HG03439 (cell line): ENCODE measurements around the gene MAP3K20.
"Not testable (repeated sequence)": the region's sequence is repeated elsewhere in the genome, so short reads cannot be mapped to it uniquely, and the experiment has no call there.

Source experiments
- ATAC-seq: cut with Tn5 transposase; IDR thresholded peaks from one replicate; pipeline ENCODE4 v1.9.1; 2021; ENCODE audit warnings: mild to moderate bottlenecking, moderate library complexity; ENCODE audit not compliant: unreplicated experiment

Gene MAP3K20

GRCh38 chr2:173086518-173087213, 11.0 kb downstream of the MAP3K20 start:
- ATAC-seq: no peak

DNA sequence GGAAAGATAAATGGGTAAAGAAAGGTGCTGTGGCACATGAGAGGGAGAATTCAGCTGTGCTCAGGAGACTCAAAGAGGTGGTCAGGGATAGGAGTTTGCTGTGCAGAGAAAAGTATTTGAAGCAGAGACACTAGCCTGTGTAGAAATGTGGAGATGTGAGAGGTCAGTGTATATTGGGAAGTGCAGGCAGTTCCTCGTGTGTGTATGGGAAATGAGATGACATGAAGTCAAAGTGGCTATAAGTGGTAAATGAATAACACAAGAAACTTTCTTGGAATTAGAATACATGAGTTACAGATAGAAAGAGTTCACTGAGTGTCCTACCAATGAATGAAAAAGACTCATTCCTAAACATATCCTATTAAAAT, 11.6 kb downstream of the MAP3K20 start:
- no peak for ATAC-seq

DNA sequence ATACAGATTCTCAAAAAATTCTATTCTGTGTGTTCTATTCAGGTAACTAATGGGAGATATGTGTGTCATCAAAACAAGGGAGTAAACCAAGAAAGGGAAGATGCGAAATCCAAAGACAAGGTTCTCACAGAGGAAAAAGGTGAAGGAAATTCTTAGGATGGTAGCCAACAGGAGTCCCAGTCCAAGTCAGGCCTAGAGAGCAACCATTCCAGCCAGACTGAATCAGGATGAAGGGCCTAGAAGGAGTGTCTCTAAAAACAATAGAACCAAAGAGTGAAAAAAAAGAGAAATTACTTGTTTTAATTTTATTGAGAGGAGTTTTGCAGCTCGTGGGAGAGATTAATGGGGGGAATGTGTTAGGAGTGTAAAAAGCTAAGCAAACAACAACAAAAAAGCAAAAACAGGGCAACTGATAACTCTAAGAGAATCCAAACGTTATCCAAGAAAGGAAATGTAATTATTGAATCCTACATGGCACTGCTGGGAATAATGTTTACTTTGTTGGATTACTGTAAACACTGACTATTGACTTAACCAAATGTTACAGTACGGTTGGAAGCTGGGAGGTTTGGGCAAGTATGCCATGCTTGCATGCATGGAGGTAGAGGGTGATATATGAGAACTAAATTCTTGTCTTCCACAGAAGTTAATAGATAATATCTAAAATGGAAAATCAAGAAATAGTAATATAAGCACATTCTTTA, 12.3 kb downstream of the MAP3K20 start:
- ATAC-seq: no peak

- no peak for ATAC-seq
Observed at GRCh38 chr2:173090276-173090877, 14.7 kb downstream of the MAP3K20 start.

DNA sequence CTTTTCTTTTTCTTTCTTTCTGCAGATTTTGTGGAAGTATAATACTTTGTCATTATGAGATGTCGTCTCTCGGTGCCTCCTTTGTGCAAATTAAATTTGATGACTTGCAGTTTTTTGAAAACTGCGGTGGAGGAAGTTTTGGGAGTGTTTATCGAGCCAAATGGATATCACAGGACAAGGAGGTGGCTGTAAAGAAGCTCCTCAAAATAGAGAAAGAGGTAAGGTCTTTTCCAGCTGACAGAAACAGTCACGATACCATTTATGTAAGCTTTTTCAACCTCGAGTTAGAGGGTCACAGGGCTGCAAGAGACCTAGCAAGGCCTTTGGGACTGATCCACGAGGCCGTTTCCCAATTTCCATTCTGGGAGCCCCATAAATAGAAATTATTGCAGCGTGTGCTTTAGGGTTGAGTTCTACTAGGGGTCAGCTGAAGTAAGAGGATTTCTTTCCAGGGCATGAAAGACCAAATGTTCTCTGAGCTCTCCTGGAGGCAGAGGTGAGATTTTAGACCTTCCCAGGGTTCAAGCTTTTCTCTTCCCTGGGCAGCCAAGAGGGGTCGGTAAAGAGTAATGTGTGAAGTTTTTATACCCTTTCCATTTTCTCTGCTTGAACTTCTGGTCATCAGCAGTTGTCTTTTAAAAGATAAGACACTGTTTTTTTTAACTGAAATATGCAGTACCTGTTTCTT, 15.5 kb downstream of the MAP3K20 start:
- no peak for ATAC-seq

- ATAC-seq: no peak
Observed at GRCh38 chr2:173091910-173092309, 16.3 kb downstream of the MAP3K20 start.

GRCh38 chr2:173092844-173093402, 17.3 kb downstream of the MAP3K20 start:
- no peak for ATAC-seq

DNA sequence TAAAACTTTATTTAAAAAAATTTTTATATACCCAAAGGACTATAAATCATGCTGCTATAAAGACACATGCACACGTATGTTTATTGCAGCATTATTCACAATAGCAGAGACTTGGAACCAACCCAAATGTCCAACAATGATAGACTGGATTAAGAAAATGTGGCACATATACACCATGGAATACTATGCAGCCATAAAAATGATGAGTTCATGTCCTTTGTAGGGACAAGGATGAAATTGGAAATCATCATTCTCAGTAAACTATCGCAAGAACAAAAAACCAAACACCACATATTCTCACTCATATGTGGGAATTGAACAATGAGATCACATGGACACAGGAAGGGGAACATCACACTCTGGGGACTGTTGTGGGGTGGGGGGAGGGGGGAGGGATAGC, 18.0 kb downstream of the MAP3K20 start:
- ATAC-seq: not testable (repeated sequence)

DNA sequence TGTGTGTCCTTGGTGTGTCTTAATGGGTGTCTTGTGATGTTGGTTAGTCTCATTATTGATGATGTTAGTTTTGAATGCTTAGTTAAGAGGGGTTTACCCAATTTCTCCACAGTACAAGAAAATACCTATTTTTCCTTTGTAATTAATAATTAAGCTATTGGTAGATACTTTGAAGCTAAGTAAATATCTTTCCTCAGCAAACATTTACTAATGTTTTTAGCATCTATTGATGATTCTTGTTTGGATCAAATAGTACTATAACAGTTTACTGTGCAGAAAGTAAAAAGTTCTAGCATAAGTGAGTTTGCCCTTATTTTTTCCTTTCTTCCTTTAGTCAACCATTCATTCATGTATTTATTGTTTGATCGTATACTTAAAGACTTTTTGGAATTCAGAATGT, 19.1 kb downstream of the MAP3K20 start:
- ATAC-seq: no peak

- no peak for ATAC-seq
Observed at GRCh38 chr2:173095356-173095755, 19.7 kb downstream of the MAP3K20 start.

GRCh38 chr2:173099271-173099670, 23.6 kb downstream of the MAP3K20 start:
- ATAC-seq: no peak

DNA sequence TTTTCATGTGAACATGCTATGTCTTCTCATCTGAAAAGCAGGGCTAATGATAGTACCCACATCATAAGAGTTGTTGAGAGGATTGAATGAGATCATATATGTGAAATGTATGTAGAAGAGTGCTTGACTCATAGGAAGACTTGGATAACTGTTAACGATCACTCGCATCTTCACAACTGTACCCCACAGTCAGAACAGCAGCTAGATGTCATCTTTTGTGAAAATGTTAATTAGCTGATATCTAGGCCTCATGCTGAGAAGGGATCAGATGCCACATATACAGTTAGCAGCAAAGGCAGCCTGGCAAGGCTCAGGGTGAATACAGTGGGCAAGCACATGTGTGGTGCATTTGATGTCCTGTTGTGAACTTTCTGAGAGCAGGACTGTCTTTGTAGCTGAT, 24.2 kb downstream of the MAP3K20 start:
- no peak for ATAC-seq

- no peak for ATAC-seq
Observed at GRCh38 chr2:173101687-173102086, 26.0 kb downstream of the MAP3K20 start.

GRCh38 chr2:173104156-173104555, 28.5 kb downstream of the MAP3K20 start:
- no peak for ATAC-seq

- no peak for ATAC-seq
Observed at GRCh38 chr2:173106959-173107628, 31.4 kb downstream of the MAP3K20 start.

GRCh38 chr2:173107629-173108022, 32.0 kb downstream of the MAP3K20 start:
- no peak for ATAC-seq

DNA sequence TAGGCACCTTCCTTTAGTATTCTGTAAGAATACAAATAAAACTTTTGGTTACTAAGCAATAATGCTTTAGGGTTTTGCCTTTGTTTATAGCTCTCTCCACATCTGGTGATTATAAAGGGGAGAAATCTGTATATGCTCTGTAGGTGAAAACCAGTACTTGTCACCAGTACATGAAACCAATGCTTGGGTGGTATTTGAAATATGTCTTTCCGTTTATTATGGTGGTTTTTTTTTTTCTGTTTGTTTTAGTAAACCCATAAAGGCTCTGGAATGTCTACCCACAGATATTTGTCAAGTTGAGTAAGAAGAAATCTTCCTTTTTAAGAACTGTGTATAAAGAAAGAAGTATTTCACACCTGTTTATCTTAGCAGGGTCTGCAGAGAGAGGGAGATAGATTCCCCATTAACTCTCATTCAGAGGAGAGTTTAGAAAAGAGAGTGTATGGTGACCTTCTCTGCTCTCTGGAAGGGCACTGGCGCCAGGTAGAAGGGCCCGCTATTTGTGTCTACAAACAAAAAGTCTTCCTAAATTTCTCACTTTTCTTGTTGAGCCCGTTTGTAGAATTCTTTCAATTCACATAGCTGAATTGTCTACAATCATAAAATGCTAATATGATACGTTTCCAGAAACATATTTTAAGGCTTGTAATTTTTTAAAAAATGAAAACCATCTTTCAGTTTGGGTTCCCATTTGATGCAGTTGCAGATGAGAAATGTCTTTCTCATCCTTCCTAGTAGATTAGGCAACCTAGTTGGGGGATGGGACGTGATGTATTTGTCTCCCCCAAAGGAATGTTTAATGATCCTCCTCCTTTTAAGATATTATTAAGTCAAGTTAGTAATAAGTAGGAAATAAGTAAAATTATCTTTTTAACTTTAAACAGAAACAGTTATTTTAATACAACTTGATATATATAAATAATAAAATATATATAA, 33.9 kb downstream of the MAP3K20 start:
- ATAC-seq: no peak

- ATAC-seq: no peak
Observed at GRCh38 chr2:173117678-173118077, 42.0 kb downstream of the MAP3K20 start.

GRCh38 chr2:173118395-173118794, 42.7 kb downstream of the MAP3K20 start:
- no peak for ATAC-seq
